Endothelial cell (in vitro differentiated cells): Measurements from ENCODE around the gene CTDNEP1. TPM values are rescaled to one million over a fixed set of nuclear protein-coding genes. Genes with fewer than 3 reads are reported as not detected.

Experiments used
- DNase-seq: peaks from one replicate; pipeline ENCODE4 v3.0.0; 2021; ENCODE audit warnings: low spot score
- H3K27ac Mint-ChIP-seq: one replicate; pipeline ENCODE4 v1.8.0; 2021; ENCODE audit warnings: mixed read lengths, inconsistent platforms; ENCODE audit not compliant: unreplicated experiment
- H3K27me3 Mint-ChIP-seq: one replicate; pipeline ENCODE4 v1.8.0; 2021; ENCODE audit warnings: mild to moderate bottlenecking, moderate library complexity, mixed read lengths, inconsistent platforms; ENCODE audit not compliant: unreplicated experiment
- H3K36me3 Mint-ChIP-seq: one replicate; pipeline ENCODE4 v1.8.0; 2021; ENCODE audit warnings: mild to moderate bottlenecking, low read depth, mixed read lengths, inconsistent platforms; ENCODE audit not compliant: unreplicated experiment
- H3K4me1 Mint-ChIP-seq: one replicate; pipeline ENCODE4 v1.8.0; 2021; ENCODE audit warnings: mild to moderate bottlenecking, mixed read lengths, inconsistent platforms; ENCODE audit not compliant: unreplicated experiment
- H3K4me3 Mint-ChIP-seq: one replicate; pipeline ENCODE4 v1.8.0; 2021; ENCODE audit warnings: mild to moderate bottlenecking, mixed read lengths, inconsistent platforms; ENCODE audit not compliant: unreplicated experiment
- H3K9me3 Mint-ChIP-seq: one replicate; pipeline ENCODE4 v1.8.0; 2021; ENCODE audit warnings: mixed read lengths, inconsistent platforms; ENCODE audit not compliant: unreplicated experiment
- total RNA-seq: library from RNA; stranded (reverse); fragmentation: NEBNext Ultra II Directional; extraction: Animal tissue kit (Norgen Biotek cat#: 25700); gene quantifications from one replicate; pipeline ENCODE4 v1.2.1, GENCODE V29; 2021; ENCODE audit not compliant: unreplicated experiment
- TF ChIP-seq, protein P1 (sequence below): fragments of 200-600 bp; sonication (generic); IDR thresholded peaks from one replicate; pipeline ENCODE4 v1.5.0; 2021; ENCODE audit warnings: antibody characterized with exemption; ENCODE audit not compliant: unreplicated experiment

CTDNEP1 gene
- total RNA-seq, 1 donor from 2014 or later = 148 TPM

DNA sequence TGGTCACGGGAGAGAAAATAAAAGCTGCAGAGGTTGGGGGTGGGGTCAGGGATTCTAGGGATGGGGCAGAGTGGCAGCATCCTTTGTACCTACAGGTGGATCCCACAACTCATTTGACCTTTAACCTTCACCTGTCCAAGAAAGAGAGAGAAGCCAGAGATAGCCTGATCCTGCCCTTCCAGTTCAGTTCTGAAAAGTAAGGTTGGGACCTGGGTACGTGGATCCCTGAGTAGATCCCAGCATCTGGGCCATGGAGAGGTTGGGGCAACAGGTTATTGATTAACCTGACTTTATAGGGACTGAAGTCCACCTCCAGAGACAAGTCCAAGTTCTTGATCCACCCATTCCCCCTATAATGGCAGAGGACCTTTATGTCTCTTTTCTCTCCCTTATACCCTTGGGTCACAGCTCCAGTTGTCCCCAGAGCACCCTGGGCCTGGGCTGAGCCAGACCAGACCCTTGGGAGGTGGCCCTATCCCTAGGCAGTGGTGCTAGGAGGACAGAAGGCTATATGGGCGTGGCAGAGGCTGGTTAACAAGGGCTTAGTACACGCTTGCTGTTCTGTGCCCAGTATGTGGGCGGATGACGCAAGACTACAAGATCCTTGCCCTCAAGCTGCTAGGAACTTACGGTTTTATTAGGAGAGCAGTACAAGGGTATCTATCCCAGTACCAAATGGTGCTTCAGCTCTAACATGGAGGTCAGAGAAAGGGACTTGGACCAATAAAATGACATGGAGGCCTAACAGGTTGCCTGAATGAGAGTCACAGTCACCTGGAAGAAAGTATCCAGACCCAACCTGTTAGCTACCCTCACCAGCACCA, 7.4 kb upstream of the CTDNEP1 start:
- Mint-ChIP-seq H3K36me3 (peaks cover 20% of the 10 kb centered on the region), H3K27me3 (peaks cover 12% of the 10 kb centered on the region), H3K4me3 (no peak overlapping the region), H3K9me3 (no peaks in the 10 kb centered on the region), H3K4me1 (peaks cover 16% of the 10 kb centered on the region), H3K27ac (peak overlapping the region; percentile 57)
- DNase-seq = no peak
- TF ChIP-seq, protein P1, sequence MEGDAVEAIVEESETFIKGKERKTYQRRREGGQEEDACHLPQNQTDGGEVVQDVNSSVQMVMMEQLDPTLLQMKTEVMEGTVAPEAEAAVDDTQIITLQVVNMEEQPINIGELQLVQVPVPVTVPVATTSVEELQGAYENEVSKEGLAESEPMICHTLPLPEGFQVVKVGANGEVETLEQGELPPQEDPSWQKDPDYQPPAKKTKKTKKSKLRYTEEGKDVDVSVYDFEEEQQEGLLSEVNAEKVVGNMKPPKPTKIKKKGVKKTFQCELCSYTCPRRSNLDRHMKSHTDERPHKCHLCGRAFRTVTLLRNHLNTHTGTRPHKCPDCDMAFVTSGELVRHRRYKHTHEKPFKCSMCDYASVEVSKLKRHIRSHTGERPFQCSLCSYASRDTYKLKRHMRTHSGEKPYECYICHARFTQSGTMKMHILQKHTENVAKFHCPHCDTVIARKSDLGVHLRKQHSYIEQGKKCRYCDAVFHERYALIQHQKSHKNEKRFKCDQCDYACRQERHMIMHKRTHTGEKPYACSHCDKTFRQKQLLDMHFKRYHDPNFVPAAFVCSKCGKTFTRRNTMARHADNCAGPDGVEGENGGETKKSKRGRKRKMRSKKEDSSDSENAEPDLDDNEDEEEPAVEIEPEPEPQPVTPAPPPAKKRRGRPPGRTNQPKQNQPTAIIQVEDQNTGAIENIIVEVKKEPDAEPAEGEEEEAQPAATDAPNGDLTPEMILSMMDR = no peak

DNA sequence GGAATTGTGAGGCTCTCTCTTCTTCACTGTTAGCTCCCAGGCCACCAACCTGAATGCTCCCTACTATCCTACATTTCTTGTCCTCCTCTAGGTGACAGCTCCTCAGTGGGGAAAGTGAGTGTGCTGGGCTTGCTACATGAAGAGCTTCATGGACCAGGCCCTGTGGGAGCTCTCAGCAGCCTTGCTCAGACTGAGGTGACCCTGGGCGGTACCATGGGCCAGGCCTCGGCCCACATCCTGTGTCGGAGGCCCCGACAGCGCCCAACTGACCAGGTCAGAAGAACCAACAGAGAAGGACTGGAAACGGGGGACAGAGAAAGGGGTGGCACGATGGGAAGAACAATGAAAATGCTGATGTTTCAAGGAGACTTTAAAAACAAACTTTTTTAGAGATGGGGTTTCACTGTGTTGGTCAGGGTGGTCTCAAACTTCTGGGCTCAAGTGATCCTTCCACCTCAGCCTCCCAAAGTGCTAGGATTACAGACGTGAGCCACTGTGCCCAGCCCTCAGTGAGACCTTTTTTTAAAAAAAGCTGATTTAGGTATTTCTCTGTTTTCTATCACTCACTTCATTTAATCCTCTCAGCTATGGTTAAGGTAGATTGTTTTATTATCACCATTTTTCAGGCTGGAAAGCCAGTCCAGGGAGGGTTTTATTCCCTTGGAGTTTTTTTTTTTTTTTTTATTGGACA, 5.4 kb upstream of the CTDNEP1 start:
- H3K4me1 Mint-ChIP-seq = peaks cover 15% of the 10 kb centered on the region
- peak overlapping the region; percentile 68 for H3K4me3 Mint-ChIP-seq
- TF ChIP-seq, protein P1 = no peak
- no peak for DNase-seq
- H3K27ac Mint-ChIP-seq = no peak overlapping the region
- H3K9me3 Mint-ChIP-seq = no peaks in the 10 kb centered on the region
- H3K27me3 Mint-ChIP-seq = peaks cover 9% of the 10 kb centered on the region
- H3K36me3 Mint-ChIP-seq = peaks cover 24% of the 10 kb centered on the region

DNA sequence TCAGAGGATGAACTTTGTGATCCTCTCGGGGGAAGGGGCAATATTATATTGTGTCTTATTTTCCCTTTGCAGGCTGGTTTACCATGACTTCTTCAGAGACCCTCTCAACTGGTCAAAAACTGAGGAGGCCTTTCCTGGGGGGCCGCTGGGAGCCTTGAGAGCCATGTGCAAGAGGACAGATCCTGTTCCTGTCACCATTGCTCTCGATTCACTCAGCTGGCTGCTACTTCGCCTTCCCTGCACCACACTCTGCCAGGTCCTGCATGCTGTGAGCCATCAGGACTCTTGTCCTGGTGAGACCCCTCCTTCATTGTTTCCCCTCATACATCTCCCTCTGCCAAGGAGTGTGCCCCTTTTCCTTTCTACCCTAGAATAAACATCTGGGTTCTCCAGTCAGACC, 3.0 kb upstream of the CTDNEP1 start:
- Mint-ChIP-seq H3K27ac (no peak overlapping the region), H3K36me3 (peaks cover 31% of the 10 kb centered on the region), H3K9me3 (no peaks in the 10 kb centered on the region), H3K4me1 (peaks cover 26% of the 10 kb centered on the region), H3K27me3 (peaks cover 12% of the 10 kb centered on the region), H3K4me3 (peak overlapping the region; percentile 54)
- TF ChIP-seq, protein P1 = no peak
- DNase-seq = no peak

DNA sequence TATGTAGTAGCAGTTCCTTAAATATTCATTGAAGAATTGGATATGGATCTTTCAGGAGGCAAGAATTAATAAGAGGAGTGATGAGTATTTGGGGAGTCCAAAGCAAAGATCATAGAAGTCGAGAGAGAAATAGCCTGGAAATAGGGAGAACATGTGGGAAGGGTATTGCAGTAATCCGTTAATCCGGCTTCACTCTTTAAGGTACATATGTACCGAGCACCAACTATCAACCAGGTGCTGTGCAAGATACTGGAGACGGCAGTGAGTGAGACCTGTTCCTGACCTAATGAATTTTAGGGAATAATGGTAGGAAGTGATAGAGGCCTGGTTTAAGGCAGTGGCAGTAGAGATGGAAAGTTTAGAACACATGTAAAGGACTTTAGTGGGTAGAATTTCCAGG, 1.5 kb upstream of the CTDNEP1 start:
- peaks cover 31% of the 10 kb centered on the region for H3K4me1 Mint-ChIP-seq
- peaks cover 30% of the 10 kb centered on the region for H3K36me3 Mint-ChIP-seq
- H3K4me3 Mint-ChIP-seq = peak overlapping the region; percentile 93
- no peak for DNase-seq
- H3K27me3 Mint-ChIP-seq = peaks cover 12% of the 10 kb centered on the region
- TF ChIP-seq, protein P1 = no peak
- H3K27ac Mint-ChIP-seq = peak overlapping the region; percentile 99
- H3K9me3 Mint-ChIP-seq = no peaks in the 10 kb centered on the region
